Glomerular visceral epithelial cell (primary cell): Measurements from ENCODE around the gene ALOX12B.
"Not testable (repeated sequence)": the region's sequence is repeated elsewhere in the genome, so short reads cannot be mapped to it uniquely, and the experiment has no call there.

Experiments used
- DNase-seq: peaks from one replicate; pipeline ENCODE4 v3.0.0-alpha.2; 2016; ENCODE audit errors: extremely low spot score

ALOX12B gene

GRCh38 chr17:8082292-8082691 is 5.2 kb downstream of the ALOX12B start:
- no peak for DNase-seq

GRCh38 chr17:8081876-8082275 is 5.6 kb downstream of the ALOX12B start:
- no peak for DNase-seq

GRCh38 chr17:8080799-8081219 is 6.7 kb downstream of the ALOX12B start:
- DNase-seq, result no peak

GRCh38 chr17:8080208-8080798 is 7.2 kb downstream of the ALOX12B start:
- no peak for DNase-seq

- DNase-seq, result peak; percentile 67
Observed at GRCh38 chr17:8079291-8080207, 8.0 kb downstream of the ALOX12B start.

GRCh38 chr17:8077939-8078338 is 9.6 kb downstream of the ALOX12B start:
- not testable (repeated sequence) for DNase-seq

- DNase-seq, result no peak
Observed at GRCh38 chr17:8076502-8077266, 10.8 kb downstream of the ALOX12B start.

- DNase-seq, result no peak
Observed at GRCh38 chr17:8075574-8076342, 11.8 kb downstream of the ALOX12B start.

- no peak for DNase-seq
Observed at GRCh38 chr17:8075081-8075480, 12.4 kb downstream of the ALOX12B start.

GRCh38 chr17:8074554-8074953 is 13.0 kb downstream of the ALOX12B start:
- DNase-seq, result no peak

- DNase-seq, result peak; percentile 68
Observed at GRCh38 chr17:8073627-8074484, 13.7 kb downstream of the ALOX12B start.

GRCh38 chr17:8072729-8073461 is 14.6 kb downstream of the ALOX12B start:
- DNase-seq, result no peak

- no peak for DNase-seq
Observed at GRCh38 chr17:8072341-8072728, 15.2 kb downstream of the ALOX12B start.

GRCh38 chr17:8071496-8071895 is 16.0 kb downstream of the ALOX12B start:
- DNase-seq, result no peak

GRCh38 chr17:8069587-8069860 is 18.0 kb downstream of the ALOX12B start:
- no peak for DNase-seq

- no peak for DNase-seq
Observed at GRCh38 chr17:8068736-8069586, 18.6 kb downstream of the ALOX12B start.

GRCh38 chr17:8067806-8068205 is 19.7 kb downstream of the ALOX12B start:
- no peak for DNase-seq

- DNase-seq, result no peak
Observed at GRCh38 chr17:8066841-8067775, 20.4 kb downstream of the ALOX12B start.
